ENCODE results near the gene TCF4. TPM values are rescaled to one million over a fixed set of nuclear protein-coding genes. Genes with fewer than 3 reads are reported as not detected.

Gene TCF4
- polyA plus RNA-seq, 1 of the 3 experiments (the other 2 are of a cell fraction) = 39.1 TPM

- H3K27ac ChIP-seq (ENCODE audit: low read depth in 2 of 2, low read length in 1 of 2) = no peak overlapping the region; a peak in 1 of 4 replicates
- H3K9me2 ChIP-seq = no peaks in the 10 kb centered on the region
- peaks cover 88% of the 10 kb centered on the region for H3K79me2 ChIP-seq (ENCODE audit: insufficient read depth)
- DNase-seq = no peak
- peaks cover under 1% of the 10 kb centered on the region for H3F3A ChIP-seq (replicated peaks; ENCODE audit: insufficient read depth)
- H3K36me3 ChIP-seq (replicated peaks in 1 of 2; ENCODE audit: control insufficient read depth in 1 of 2, insufficient read depth in 2 of 2, low read length in 1 of 2) = peaks cover 0 to 7% of the 10 kb centered on the region in 2 experiments
- ChIA-PET CTCF (interaction anchor here (1.0 to 1.5 kb wide), 3 partner anchors 9 to 384 kb away, joined by 3 to 6 read pairs (median 4); no protein-coding TSS in a partner anchor), POLR2A (no interaction called here)
- H3K4me1 ChIP-seq (ENCODE audit: control insufficient read depth in 1 of 2, insufficient read depth in 2 of 2, low read depth in 1 of 2, low read length in 1 of 2) = peaks cover 10 to 11% of the 10 kb centered on the region in 2 experiments; a peak in 3 of 4 replicates
- H3K4me2 ChIP-seq = no peak overlapping the region
- no peak overlapping the region for H2AFZ ChIP-seq (ENCODE audit: low read depth)
- no peak overlapping the region for H3K4me3 ChIP-seq (ENCODE audit: low read depth in 2 of 2, low read length in 1 of 2)
- 96% methylated on average over 6 of the region's 6 CpGs for WGBS (ENCODE audit: low lambda C conversion rate)
- H3K9ac ChIP-seq = no peak overlapping the region
- TF ChIP-seq GATA2 (CRISPR knock-in tag; IDR thresholded peaks at IDR 0.05) (no peak), GABPA (IDR thresholded peaks at IDR 0.05; ENCODE audit: low read depth) (no peak), MXI1 (IDR thresholded peaks at IDR 0.05; ENCODE audit: low read depth, low read length) (no peak), ZBTB33 (IDR thresholded peaks at IDR 0.05; ENCODE audit: borderline replicate concordance, low read depth) (no peak), IRF3 (IDR thresholded peaks at IDR 0.05; ENCODE audit: low read depth, low read length) (no peak), RAD21 (IDR thresholded peaks at IDR 0.05; ENCODE audit: low read length) (no peak)
- no peaks in the 10 kb centered on the region for H3K9me3 ChIP-seq
- H3K27me3 ChIP-seq (ENCODE audit: insufficient read depth) = no peaks in the 10 kb centered on the region
- 0 out of 2 replicates have a peak, but pooled peaks cover 5% of the 10 kb centered on the region for H4K20me1 ChIP-seq (ENCODE audit: insufficient read depth)
Measured at GRCh38 chr18:55395799-55396198, 192.2 kb downstream of the TCF4 start.

GRCh38 chr18:55390898-55391297 is 197.1 kb downstream of the TCF4 start:
- no peaks in the 10 kb centered on the region for H3F3A ChIP-seq (replicated peaks; ENCODE audit: insufficient read depth)
- TF ChIP-seq POLR2AphosphoS5 (IDR thresholded peaks at IDR 0.05; ENCODE audit: low read depth, low read length) (no peak), CTCF (IDR thresholded peaks at IDR 0.05) (no peak), FOSL2 (IDR thresholded peaks at IDR 0.05; ENCODE audit: borderline replicate concordance, low read depth) (no peak)
- no peak overlapping the region for H2AFZ ChIP-seq (ENCODE audit: low read depth)
- no peaks in the 10 kb centered on the region for H3K9me2 ChIP-seq
- no peak overlapping the region; a peak in 1 of 4 replicates for H3K4me3 ChIP-seq (ENCODE audit: low read depth in 2 of 2, low read length in 1 of 2)
- no peak overlapping the region for H3K9ac ChIP-seq
- ChIA-PET POLR2A (no interaction called here), CTCF (no interaction called here)
- no peak overlapping the region for H3K27ac ChIP-seq (ENCODE audit: low read depth in 2 of 2, low read length in 1 of 2)
- no peaks in the 10 kb centered on the region for H3K27me3 ChIP-seq (ENCODE audit: insufficient read depth)
- no peaks in the 10 kb centered on the region for H3K9me3 ChIP-seq
- no peak overlapping the region for H3K4me2 ChIP-seq
- peaks cover 64% of the 10 kb centered on the region for H3K79me2 ChIP-seq (ENCODE audit: insufficient read depth)
- H3K36me3 ChIP-seq (replicated peaks in 1 of 2; ENCODE audit: control insufficient read depth in 1 of 2, insufficient read depth in 2 of 2, low read length in 1 of 2) = peaks cover 2 to 11% of the 10 kb centered on the region in 2 experiments
- WGBS (ENCODE audit: low lambda C conversion rate) = 97% methylated on average over 4 of the region's 4 CpGs
- DNase-seq = no peak
- peaks cover 0 to 18% of the 10 kb centered on the region in 2 experiments; a peak in 3 of 4 replicates for H3K4me1 ChIP-seq (ENCODE audit: control insufficient read depth in 1 of 2, insufficient read depth in 2 of 2, low read depth in 1 of 2, low read length in 1 of 2)
- H4K20me1 ChIP-seq (ENCODE audit: insufficient read depth) = 0 out of 2 replicates have a peak, but pooled peaks cover 5% of the 10 kb centered on the region
